ENCODE measurements around the gene FBXO40. TPM values are rescaled to one million over a fixed set of nuclear protein-coding genes. Genes with fewer than 3 reads are reported as not detected.

Gene FBXO40
- total and polyA plus RNA-seq, 2 of the 13 experiments (the other 11 are each of a cell fraction or from before 2014, with no cell fraction given): not detected

DNA sequence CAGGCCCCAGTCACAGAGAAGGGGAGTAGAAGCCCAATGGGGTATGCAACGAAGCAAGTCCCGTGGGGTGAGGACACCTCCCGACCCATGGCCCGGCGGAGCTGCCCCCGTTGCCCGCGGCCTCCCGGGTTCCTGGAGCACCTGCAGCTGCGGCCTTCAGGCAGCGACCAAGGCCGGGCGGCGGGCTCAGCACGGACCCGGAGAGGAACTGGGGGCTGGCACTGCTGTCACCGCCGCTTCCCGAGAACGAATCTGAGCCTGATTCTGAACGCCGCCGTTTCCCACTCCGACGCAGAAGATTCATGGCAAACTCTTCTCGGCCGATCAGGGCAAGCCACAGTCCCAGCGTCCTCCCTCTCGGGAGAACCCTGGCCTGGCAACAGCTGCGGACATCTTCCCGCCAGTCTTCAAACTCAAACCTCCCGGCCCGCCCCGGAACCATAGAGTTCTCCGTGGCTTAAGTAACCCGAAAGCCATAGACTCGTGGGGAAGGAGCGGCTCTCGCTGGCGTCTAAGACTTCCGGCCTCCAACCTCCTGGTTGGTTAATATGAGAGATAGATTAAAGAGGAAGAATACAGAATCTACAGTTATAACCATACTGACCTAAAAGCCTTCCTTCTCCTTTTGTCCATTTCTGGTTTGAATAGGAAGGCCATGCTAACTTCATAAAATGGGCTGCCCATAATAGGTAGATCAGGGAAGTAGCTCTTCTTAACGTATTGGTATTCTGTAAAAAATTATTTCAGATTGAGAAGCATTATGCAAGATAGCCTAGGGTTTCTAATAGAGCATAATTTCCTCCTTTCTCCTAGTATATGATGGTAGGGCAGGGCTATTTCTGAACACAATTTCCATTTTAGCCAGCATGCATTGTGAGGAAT, 47.4 kb upstream of the FBXO40 start, which contains the start of gene POLQ (continued):
- TF ChIP-seq, protein P1, sequence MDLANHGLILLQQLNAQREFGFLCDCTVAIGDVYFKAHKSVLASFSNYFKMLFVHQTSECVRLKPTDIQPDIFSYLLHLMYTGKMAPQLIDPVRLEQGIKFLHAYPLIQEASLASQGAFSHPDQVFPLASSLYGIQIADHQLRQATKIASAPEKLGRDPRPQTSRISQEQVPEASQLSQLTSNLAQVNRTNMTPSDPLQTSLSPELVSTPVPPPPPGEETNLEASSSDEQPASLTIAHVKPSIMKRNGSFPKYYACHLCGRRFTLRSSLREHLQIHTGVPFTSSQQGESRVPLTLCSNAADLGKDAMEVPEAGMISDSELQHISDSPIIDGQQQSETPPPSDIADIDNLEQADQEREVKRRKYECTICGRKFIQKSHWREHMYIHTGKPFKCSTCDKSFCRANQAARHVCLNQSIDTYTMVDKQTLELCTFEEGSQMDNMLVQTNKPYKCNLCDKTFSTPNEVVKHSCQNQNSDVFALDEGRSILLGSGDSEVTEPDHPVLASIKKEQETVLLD (CRISPR knock-in tag; IDR thresholded peaks at IDR 0.05; ENCODE audit: low read depth): no peak
- TF ChIP-seq, protein P2, sequence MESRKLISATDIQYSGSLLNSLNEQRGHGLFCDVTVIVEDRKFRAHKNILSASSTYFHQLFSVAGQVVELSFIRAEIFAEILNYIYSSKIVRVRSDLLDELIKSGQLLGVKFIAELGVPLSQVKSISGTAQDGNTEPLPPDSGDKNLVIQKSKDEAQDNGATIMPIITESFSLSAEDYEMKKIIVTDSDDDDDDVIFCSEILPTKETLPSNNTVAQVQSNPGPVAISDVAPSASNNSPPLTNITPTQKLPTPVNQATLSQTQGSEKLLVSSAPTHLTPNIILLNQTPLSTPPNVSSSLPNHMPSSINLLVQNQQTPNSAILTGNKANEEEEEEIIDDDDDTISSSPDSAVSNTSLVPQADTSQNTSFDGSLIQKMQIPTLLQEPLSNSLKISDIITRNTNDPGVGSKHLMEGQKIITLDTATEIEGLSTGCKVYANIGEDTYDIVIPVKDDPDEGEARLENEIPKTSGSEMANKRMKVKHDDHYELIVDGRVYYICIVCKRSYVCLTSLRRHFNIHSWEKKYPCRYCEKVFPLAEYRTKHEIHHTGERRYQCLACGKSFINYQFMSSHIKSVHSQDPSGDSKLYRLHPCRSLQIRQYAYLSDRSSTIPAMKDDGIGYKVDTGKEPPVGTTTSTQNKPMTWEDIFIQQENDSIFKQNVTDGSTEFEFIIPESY (CRISPR knock-in tag; IDR thresholded peaks at IDR 0.05): no peak
- TF ChIP-seq, protein P3, sequence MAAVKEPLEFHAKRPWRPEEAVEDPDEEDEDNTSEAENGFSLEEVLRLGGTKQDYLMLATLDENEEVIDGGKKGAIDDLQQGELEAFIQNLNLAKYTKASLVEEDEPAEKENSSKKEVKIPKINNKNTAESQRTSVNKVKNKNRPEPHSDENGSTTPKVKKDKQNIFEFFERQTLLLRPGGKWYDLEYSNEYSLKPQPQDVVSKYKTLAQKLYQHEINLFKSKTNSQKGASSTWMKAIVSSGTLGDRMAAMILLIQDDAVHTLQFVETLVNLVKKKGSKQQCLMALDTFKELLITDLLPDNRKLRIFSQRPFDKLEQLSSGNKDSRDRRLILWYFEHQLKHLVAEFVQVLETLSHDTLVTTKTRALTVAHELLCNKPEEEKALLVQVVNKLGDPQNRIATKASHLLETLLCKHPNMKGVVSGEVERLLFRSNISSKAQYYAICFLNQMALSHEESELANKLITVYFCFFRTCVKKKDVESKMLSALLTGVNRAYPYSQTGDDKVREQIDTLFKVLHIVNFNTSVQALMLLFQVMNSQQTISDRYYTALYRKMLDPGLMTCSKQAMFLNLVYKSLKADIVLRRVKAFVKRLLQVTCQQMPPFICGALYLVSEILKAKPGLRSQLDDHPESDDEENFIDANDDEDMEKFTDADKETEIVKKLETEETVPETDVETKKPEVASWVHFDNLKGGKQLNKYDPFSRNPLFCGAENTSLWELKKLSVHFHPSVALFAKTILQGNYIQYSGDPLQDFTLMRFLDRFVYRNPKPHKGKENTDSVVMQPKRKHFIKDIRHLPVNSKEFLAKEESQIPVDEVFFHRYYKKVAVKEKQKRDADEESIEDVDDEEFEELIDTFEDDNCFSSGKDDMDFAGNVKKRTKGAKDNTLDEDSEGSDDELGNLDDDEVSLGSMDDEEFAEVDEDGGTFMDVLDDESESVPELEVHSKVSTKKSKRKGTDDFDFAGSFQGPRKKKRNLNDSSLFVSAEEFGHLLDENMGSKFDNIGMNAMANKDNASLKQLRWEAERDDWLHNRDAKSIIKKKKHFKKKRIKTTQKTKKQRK (IDR thresholded peaks at IDR 0.05; ENCODE audit: low read length): no peak
- TF ChIP-seq ZIK1 (CRISPR knock-in tag; IDR thresholded peaks at IDR 0.05; ENCODE audit: borderline replicate concordance, low read depth) (no peak), HNF4A (CRISPR knock-in tag; IDR thresholded peaks at IDR 0.05) (peak; percentile 8; the same call in 1 of the 2 replicates), JUNB (CRISPR knock-in tag; IDR thresholded peaks at IDR 0.05; ENCODE audit: borderline replicate concordance) (no peak), ZNF878 (CRISPR knock-in tag; IDR thresholded peaks at IDR 0.05) (peak; percentile 71; the same call in 1 of the 2 replicates), IKZF4 (CRISPR knock-in tag; IDR thresholded peaks at IDR 0.05; ENCODE audit: borderline replicate concordance, low read depth, not compliant biosample characterization) (no peak), CHD4 (IDR thresholded peaks at IDR 0.05; ENCODE audit: borderline replicate concordance, low read length) (no peak), PRMT3 (CRISPR knock-in tag; IDR thresholded peaks at IDR 0.05; ENCODE audit: borderline replicate concordance, low read depth) (no peak), MATR3 (CRISPR knock-in tag; IDR thresholded peaks at IDR 0.05) (no peak), ZNF138 (CRISPR knock-in tag; IDR thresholded peaks at IDR 0.05; ENCODE audit: low read depth) (no peak), SIX4 (CRISPR knock-in tag; IDR thresholded peaks at IDR 0.05) (no peak)
- TF ChIP-seq, protein P4, sequence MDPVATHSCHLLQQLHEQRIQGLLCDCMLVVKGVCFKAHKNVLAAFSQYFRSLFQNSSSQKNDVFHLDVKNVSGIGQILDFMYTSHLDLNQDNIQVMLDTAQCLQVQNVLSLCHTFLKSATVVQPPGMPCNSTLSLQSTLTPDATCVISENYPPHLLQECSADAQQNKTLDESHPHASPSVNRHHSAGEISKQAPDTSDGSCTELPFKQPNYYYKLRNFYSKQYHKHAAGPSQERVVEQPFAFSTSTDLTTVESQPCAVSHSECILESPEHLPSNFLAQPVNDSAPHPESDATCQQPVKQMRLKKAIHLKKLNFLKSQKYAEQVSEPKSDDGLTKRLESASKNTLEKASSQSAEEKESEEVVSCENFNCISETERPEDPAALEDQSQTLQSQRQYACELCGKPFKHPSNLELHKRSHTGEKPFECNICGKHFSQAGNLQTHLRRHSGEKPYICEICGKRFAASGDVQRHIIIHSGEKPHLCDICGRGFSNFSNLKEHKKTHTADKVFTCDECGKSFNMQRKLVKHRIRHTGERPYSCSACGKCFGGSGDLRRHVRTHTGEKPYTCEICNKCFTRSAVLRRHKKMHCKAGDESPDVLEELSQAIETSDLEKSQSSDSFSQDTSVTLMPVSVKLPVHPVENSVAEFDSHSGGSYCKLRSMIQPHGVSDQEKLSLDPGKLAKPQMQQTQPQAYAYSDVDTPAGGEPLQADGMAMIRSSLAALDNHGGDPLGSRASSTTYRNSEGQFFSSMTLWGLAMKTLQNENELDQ (CRISPR knock-in tag; IDR thresholded peaks at IDR 0.05; ENCODE audit: borderline replicate concordance): no peak
- TF ChIP-seq, protein P5, sequence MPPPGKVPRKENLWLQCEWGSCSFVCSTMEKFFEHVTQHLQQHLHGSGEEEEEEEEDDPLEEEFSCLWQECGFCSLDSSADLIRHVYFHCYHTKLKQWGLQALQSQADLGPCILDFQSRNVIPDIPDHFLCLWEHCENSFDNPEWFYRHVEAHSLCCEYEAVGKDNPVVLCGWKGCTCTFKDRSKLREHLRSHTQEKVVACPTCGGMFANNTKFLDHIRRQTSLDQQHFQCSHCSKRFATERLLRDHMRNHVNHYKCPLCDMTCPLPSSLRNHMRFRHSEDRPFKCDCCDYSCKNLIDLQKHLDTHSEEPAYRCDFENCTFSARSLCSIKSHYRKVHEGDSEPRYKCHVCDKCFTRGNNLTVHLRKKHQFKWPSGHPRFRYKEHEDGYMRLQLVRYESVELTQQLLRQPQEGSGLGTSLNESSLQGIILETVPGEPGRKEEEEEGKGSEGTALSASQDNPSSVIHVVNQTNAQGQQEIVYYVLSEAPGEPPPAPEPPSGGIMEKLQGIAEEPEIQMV (CRISPR knock-in tag; IDR thresholded peaks at IDR 0.05; ENCODE audit: low read depth): no peak

Data from HepG2 (cell line).